ENCODE results near the gene ITPKB.
"Not testable (repeated sequence)": the region's sequence is repeated elsewhere in the genome, so short reads cannot be mapped to it uniquely, and the experiment has no call there.

Gene ITPKB

DNA sequence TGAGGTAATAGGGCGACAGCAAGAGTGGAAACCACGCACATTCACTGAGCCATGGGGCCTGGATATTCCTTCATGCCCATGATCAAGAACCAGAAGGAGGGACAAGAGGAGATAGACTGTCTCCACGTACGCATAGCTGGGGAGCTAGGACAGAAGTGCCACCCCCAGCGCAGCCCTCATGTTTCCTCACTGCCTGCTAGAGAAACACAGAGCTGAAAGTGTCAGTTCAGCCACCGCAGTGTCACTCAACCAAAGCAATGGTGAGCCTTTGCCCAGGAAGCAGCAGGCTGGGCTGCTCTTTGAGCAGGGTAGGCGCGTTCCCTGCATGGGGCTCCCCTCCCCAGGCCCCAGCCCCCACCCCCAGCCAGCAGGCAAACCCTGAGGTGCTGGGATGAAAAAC is 122.0 kb downstream of the ITPKB start:
- no peak for DNase-seq

DNA sequence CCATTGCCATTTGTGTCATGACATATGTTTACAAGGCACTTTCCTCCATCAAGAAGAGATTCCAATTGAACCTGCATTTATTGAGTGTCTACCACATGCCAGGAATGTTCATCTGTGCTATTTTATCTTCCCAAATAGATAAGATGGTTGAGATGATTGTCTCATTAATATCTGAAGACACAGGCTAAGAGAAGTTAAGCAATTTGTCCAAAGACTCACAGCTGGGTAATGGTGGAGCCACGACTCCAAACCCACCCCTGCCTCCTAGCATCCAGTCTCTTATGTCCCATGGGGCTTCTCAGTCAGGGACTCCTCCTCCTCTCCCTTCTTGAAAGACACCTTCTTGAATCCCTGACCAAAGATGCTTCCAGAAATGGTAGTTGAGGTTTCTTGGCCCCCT is 122.4 kb downstream of the ITPKB start:
- DNase-seq: no peak

DNA sequence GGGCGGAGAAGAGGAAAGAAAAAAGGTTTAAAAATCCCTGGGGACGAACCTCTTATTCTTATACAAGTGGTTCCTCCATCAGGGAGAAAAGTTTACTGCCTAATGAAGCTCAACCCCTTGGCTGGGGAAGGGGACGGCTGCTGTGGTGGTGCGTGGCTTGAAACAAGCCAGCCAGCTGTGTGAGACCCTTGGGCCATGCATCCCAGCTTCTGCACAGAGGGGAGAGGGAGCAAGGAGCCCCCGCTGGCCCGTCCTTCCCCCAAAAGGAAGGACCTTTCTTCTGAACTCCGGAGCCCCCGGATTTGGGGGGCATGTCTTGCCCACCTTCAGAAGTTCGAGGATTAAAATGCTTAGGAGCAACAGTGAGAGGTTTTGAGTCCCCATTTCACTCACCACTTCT is 123.2 kb downstream of the ITPKB start:
- DNase-seq: no peak

DNA sequence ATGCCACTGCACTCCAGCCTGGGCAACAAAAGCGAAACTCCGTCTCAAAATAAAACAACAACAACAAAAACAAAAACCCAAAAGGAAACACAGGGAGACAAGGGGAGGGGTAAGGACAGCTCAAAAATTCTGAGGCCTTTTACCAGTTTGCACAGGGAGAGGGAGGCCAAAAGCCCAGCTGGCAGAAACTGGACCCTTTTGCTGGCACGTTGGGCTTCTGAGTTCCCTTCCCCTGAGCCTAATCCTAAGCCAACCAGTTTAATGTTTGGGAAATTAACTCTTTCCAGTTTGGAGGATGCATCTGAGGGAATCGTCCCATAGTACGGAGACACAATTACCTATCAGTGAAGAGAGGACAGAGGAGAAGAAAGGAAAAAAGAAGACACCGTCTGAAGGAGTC is 127.1 kb downstream of the ITPKB start:
- DNase-seq: not testable (repeated sequence)

DNA sequence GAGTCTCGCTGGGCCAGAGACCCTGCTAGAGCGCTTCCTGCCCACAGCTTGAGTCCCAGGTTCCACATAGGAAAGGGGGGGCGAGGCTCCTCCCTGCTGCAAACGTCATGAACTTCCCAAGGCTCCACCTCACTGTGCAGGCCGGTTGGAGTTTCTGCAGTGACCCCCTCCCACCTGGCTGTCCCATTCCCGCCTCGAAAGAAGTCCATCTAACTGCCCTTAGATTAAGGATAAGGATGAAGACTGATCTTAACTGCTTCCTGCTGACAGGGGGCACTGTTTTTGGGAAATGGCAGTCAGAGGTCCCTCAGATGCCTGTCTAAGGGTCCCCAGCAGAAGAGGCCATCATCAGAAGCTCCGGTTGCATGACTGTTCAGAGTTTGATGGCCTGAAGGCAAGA is 127.8 kb downstream of the ITPKB start:
- no peak for DNase-seq

DNA sequence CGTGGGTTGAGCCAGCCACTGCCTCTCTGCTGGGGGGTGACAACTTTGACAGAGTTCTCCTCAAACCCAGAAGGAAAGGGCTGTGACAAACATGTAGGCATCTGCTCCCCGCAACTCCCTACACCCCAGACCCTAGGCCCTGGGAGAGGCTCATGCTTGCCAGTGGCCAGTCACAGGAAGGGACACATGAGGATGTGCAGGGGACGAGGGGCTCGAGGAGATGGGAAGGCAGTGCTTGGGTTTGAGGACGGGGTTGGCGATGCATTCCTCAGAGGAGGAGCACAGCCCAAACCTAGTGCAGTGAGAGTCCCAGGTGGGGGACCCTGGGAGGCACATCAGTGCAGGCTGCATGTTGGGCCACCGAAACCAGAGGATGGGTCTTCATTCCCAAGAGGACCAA is 128.4 kb downstream of the ITPKB start:
- DNase-seq: no peak

DNA sequence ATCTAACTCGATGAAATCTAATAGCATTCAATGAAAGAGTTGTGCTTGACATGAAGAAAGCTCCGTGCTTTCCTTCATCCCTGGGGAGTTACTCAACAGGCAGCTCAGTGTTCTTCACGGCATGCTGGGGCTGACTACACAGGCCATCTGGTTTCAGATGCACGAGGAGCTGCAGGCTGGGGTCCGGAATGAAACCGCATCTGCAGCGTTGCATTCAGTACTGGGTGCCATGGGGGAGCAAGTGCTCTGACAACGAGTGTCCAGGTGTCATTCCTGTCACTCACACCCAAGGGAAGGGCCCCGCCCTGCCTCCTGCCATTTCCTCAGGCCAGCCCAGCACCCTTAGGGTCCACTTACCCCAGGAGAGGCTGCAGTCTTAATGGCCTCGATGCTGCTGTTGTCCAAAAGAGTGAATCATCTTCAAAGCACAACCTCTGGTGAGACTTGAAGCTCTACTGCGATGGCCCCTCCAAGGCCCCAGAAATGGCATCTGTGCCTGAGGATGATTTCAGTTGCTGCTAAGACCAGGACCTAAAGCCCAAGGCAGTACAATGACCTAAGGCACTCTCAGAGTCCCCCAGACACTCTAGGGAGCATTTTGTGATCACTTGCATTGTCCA is 129.1 kb downstream of the ITPKB start:
- DNase-seq: no peak

DNA sequence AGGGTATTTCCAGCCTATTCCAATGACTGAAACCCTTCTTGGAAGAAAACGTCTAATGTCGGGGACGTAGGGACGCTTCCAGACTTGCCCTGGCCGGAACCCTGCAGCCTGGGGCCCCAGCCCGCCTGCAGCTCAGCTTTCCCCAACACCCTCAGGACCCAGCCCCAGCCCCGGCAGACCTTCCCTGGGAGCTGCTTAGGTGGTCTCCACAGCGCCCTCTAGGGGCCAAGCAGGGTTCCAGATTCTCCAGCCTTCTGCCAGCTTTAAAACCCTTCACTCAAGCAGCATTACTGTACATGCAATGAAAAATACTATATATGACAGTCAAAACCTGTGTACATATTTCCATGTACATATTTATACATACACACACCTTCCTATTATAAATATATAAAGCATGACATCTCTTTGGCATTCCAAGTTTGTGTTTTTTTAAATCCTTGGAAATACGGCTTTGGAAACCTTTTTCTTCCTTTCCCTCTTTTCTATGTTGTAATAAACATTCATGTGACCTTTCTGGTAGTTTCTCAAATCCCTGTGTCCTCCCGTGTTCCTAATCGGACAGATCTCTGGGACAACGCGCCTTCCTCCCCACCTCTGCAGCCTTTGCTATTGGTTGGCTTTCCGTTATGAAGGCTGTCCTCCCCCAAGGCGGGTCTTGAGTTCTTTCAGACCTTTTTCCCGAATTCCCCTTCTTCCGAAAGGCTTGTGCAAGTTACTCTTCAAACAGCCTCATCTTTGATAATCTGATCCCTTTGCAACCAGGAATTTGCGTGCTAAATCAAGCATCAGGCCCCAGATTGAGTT is 130.2 kb downstream of the ITPKB start:
- DNase-seq: no peak

DNA sequence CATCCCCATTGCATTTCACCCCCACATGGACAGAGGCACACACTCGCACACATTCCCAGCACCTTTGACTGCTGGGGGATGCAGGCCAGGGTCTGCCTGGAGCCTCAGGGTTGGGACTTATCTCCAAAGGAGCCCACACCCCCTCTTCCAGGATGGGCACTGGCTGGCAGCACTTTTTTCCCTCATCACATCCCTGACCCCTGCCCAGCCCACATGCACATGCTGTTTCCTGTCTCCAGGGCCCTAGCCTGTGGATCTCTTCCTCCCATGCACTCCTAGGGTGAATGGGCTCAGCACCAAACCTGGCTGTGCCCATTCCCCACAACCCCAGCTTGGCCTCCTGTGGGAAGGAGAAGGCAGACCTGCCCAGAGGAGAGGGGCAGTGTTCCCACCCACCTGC is 131.3 kb downstream of the ITPKB start:
- no peak for DNase-seq

DNA sequence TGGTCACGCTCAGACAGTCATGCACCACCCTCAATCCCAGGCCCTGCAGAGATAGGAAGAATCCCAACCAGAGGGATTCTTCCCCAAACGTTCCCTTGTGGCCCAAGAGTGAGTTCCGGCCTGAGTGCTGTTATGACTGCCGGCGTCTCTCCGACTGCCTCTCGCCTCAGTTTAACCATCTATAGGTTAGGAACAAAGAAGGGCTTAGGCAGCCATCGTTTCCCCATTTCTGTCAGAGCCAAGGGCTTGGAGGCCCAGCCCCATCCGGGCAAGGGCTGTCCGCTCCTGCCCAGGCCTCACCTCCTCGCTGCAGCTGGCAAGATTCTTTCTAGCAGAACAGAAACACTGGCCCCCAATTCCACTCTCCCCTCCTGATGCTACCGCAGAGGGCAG is 131.8 kb downstream of the ITPKB start:
- DNase-seq: no peak

DNA sequence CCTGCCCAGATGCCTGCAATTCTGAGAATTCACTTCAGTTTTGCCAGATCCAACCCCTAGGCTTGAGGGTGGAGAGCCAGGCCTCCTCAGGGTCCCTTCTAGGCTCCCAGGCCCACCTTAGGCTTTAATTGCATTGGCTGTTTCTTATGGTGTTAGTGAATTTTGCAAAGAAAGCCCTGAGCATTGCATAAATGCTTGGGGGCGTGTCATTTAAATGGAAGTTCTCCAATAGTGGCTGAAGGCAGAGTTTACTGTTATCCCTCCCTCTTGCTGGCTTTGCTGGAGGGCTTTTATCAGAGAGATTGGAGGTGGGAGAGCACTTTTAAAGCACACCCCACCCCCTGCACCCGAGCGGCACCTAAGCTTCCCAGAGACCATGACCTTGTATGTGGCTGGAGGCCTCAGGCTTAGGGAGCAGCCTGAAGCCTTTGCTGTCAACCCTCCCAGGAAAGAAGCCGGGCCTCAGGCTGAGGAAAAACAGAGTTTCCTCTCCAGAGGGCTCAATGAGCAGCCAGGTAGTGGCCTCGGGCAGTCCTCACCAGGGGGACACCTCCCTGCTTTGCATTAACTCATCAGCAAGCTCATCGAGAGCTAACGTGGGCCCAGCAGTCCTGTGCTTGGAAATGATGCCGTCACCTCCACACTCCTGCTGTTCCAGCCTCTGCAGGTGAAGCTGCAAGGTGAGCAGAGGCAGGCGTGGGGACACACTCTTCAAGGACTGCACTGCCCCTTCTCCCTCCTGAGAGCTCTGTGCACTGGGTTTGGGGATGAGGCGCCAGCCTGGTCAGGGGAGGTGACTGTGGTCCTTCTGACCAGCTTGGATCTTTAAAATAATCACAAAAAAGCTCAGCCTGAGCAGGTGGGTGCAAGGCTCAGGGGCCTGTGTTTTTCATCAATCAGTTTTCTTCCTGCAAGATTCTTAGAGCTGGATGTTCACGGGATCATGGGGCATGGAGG is 132.5 kb downstream of the ITPKB start:
- no peak for DNase-seq

DNA sequence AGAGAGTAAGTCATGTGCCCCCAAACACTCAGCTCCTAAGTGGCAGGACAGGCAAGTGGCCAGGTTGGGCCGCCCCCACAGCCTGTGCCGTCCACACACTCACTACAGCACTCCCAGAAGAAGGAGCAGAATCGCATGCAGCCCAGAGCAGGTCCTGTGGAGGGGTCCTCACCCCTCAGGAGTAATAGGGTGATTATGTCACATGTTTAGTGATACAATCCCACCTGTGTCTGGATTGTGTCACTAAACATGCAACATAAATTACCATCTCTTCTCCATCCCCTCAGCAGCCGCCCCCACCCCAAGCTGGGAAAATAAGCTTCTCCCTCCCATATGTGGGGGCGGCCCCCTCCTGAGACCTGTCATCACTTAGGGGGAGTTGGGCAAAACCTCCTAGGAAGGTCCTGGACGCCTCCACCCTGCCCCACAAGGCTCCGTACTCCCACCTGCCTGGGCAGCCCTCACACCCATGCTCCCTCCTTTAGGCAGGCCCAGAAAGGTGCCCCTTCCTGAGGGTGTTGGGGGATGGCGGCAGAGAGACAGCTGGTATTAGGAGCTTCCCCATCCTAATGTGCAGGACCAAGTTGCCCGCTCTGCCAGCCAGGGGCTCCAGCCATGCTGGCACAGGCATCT is 133.6 kb downstream of the ITPKB start:
- DNase-seq: no peak

DNA sequence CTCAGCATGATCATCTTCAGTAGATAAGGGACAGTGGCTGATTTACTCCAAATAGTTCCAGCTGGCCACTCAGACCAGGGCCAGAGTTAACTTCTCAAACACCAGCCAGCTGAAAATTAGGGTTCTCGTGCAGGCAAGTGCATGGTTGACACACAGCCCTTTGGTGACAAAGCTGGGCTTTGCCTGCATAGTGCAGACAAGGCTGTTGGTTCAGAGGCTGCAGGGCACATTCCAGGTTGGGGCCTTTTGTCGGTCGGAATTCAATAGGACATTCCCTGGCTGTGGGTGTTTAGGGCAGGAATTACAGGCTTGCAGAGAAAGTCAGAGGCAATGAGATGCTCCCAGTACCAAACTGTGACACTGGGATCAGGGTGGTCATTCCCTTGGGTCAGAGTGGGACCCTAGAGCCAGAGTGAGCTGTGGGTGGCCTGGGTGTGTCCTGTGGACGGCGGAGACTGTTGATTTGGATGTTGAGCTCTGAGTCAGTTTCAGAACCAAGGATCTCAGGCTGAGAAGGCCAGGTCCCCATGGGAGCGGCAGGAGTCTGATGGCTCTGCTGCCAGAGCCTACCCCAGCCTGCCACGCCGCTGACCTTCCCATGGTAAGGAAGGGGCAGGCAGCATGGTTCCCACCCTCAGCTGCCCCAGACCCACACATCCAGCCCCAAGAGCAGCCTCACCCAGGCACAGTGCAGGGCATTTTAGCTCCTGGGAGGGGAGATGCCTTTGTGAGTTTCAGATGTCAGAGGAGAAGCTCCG is 134.3 kb downstream of the ITPKB start:
- no peak for DNase-seq

DNA sequence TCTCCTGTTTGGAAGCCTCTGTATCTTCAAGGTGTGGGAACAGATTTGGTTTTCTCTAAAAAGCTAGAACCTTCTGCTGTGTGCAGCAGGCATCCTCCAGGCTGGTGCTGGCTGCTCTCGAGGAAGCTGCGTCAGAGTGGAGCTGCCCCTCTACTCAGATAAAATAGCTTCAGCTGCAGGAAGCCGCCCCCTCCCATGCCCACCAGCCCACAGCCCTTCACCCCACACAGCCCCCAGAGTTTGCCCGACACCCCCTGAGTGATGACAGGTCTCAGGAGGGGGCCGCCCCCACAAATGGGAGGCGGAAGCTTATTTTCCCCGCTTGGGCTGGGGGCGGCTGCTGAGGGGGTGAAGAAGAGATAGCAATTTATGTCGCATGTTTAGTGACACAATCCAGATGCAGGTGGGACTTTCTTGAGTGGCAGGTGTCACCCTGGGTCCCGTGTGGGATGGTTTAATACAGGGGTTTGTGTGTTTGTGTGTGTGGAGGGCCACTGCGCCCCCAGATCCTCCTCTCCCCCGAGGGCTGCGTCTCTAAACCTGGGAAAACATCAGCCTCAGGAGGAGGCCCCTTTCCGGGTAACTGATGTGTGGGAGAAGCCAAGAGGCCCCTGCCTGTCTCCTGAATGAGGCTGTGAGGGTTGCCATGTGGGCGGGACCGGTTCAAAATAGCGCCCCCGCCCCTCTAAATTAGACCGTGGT is 135.1 kb downstream of the ITPKB start:
- DNase-seq: no peak

DNA sequence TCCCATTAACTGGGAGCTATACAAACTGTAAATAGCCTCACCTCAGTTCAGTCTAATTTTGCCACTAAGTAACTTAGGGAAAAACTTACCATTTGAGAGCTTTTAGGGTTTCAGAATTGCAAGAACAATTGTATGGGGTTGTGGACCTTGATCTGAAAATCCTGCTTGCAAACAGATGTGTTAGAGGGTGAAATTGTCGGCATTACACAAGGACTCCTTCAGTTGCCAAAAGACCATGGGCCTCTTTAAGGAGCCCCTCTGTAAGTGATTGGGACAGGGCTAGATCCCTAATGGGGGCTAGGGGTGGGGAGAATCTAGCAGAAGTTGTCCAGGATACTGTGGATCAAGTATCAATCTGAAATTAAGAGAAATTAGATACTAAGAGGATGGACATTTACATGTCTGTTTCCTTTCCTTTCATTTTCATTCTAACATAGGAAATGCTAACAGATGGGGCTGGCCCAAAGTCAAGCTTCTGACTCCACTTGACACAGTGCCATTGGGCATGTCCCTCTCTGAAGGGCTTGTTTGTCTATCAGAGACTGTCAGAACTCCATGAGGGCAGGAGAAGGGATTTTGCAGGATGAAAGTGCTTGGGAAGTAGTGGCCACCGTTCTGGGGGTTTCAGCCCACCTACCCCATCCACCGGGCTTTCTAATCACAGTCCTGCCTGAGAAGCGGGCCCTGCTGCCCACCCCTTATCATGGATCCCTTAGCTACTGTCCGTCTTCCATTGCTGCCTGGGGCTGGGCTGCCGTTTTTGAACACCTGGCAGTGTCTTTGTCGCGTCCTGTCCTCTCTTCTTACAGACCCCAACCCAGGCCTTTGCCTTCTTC is 135.8 kb downstream of the ITPKB start:
- no peak for DNase-seq

DNA sequence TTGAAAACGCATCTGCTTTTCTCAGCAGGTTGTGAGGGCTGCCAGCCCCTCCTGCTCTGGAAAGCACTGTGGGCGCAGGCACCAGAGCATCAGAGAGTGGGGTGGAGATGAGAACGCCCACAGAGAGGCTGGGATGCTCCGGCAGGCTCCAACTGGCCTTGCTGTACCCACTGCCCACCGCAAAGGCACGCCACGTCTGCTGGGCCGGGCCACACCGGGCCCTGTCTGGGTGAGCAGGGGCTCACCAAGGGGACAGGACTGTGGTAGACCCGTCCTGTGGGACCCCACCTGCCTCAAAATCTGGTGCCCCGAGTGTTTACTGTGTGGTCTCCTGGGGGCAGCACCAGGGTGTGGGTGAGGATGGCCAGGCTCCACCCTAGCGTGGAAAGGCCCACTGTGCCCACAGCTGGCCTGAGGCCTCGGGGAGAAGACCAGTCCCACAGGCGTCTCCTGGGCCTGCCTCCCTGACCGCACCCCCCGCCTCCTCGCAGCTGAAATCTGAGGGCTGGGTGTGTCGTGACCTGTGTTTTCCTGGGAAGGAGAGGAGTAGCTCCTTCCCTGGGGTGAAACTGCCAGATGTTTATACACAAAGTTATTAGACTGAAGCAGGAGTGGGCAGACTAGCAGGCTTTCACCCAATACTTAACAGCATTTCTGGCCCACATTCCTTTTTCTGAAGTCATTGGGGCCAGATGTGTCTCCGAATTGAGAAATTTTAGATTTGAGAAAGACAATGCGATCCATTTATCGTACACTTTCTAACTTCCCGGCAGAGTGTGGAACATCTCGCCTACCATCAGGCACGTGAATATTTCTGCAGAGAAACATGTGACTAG is 136.7 kb downstream of the ITPKB start:
- no peak for DNase-seq

DNA sequence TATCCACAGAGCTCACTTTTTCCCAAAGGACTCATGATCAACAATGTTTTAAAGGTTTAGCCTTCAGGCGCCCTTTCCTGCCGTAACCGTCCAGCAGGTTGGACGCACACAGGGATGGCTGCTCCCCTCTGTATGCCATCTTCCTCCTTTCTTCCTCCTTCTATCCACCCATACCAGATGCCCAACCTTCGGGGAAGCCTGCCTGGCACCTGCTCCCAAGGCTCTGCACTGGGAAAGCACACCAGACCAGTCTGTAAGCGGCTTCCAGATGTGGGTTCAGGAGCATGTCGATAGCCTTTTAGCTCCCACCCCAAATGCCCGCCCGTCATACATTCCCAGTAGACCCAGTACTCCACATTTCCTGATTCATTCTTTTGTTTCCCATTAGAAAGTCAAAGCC is 137.6 kb downstream of the ITPKB start:
- DNase-seq: no peak

DNA sequence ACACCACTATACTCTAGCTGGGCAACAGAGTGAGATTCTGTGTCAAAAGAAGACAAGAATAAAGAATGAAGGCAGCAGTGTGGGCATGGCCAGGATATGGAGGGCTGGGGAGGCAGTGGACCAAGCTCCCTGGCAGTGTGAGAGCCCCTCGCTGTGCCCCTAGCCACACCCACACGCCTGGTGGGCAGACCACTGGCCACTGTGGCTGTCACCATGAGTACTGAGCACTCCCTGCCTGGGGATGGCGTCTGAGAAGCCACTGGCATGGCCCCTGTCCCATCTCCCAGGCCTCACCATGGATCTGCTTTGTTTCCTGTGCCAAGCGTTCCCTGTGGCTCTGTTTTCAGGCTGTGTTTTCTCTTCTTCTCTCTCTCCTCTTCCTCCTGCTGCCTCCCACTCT is 138.8 kb downstream of the ITPKB start:
- DNase-seq: no peak

DNA sequence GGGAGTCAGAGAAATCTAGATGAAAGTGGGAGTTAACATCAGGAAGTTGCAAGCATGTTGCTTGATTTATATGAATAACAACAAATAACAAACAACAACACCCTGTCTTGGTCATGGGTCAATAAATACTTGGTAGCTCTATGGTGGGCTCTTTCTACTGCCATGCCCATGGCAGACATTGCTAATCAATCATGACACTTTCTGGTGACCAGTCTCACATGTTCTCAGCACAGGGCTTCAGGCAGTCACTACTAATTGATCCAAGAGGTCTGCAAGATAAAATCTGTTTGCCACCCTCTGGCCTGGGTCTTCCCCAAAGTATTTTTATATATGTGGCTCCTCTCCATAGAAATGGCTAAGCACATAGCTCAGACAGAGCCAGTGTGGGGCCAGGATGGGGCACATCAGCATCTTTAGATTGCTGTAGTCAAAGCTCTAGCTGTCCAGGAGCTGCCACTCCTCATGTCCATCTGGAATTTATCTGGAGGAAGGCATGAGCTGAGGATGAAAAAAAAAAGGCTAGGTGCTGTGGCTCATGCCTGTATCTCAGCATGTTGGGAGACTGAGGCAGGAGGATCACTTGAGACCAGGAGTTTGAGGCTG is 139.3 kb downstream of the ITPKB start:
- DNase-seq: no peak

Measured in SIG-M5 (cell line).